Measurements from ENCODE around the gene PLEK2. TPM values are rescaled to one million over a fixed set of nuclear protein-coding genes. Genes with fewer than 3 reads are reported as not detected.

Gene PLEK2
- total RNA-seq, 2 donors from 2014 or later = 8.1 to 21.1 TPM

DNA sequence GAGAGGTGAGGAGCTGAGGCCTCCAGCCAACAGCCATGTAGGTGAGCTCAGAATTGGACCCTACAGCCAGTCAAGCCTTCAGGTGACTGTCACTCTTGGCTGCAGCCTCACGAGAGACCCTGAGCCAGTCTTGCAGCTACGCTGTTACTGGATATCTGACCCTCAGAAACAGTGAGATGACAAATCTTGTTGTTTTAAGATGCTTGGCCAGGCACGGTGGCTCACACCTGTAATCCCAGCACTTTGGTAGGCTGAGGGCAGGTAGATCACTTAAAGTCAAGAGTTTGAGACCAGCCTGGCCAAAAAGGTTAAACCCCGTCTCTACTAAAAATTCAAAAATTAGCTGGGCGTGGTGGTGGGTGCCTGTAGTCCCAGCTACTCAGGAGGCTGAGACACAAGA is 6.2 kb downstream of the PLEK2 start:
- no peaks in the 10 kb centered on the region for H3K36me3 ChIP-seq
- H3K27me3 ChIP-seq (replicated peaks; ENCODE audit: insufficient read depth) = no peaks in the 10 kb centered on the region
- H3K9me3 ChIP-seq = no peaks in the 10 kb centered on the region
- H3K4me3 ChIP-seq = no peak overlapping the region
- TF ChIP-seq, protein P1, sequence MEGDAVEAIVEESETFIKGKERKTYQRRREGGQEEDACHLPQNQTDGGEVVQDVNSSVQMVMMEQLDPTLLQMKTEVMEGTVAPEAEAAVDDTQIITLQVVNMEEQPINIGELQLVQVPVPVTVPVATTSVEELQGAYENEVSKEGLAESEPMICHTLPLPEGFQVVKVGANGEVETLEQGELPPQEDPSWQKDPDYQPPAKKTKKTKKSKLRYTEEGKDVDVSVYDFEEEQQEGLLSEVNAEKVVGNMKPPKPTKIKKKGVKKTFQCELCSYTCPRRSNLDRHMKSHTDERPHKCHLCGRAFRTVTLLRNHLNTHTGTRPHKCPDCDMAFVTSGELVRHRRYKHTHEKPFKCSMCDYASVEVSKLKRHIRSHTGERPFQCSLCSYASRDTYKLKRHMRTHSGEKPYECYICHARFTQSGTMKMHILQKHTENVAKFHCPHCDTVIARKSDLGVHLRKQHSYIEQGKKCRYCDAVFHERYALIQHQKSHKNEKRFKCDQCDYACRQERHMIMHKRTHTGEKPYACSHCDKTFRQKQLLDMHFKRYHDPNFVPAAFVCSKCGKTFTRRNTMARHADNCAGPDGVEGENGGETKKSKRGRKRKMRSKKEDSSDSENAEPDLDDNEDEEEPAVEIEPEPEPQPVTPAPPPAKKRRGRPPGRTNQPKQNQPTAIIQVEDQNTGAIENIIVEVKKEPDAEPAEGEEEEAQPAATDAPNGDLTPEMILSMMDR (IDR thresholded peaks at IDR 0.05) = no peak
- TF ChIP-seq POLR2A (IDR thresholded peaks at IDR 0.05) (no peak), POLR2AphosphoS5 (IDR thresholded peaks at IDR 0.05) (no peak)
- 94% methylated on average over 5 of the region's 5 CpGs for WGBS
- intact Hi-C loops (cut with DNase I) = no loop called here
- H3K27ac ChIP-seq = no peak overlapping the region
- no peaks in the 10 kb centered on the region for H3K4me1 ChIP-seq (replicated peaks)
- no peak for DNase-seq (ENCODE audit: low spot score)

DNA sequence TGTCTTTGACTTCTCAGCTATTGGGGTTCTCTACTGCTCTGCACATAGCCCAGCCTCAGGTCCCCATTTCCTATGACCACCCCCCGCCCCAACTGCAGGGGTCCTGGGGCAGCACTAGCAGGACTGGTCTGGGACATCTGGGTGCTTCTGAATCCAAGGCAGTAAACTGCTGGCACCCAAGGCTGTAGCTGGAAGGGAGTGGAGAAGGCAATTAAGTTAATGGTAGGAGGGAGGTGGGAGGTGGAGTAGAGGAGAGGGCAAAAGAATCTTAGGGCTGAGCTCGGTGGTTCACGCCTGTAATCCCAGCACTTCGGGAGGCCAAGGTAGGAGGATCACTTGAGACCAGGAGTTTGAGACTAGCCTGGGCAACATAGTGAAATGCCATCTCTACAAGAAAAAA is 11.5 kb downstream of the PLEK2 start:
- no peak overlapping the region for H3K27ac ChIP-seq
- TF ChIP-seq, protein P1 (IDR thresholded peaks at IDR 0.05) = no peak
- TF ChIP-seq POLR2A (IDR thresholded peaks at IDR 0.05) (no peak), POLR2AphosphoS5 (IDR thresholded peaks at IDR 0.05) (no peak)
- no peaks in the 10 kb centered on the region for H3K27me3 ChIP-seq (replicated peaks; ENCODE audit: insufficient read depth)
- H3K4me1 ChIP-seq (replicated peaks) = no peaks in the 10 kb centered on the region
- no peaks in the 10 kb centered on the region for H3K9me3 ChIP-seq
- no peaks in the 10 kb centered on the region for H3K36me3 ChIP-seq
- WGBS = 87% methylated on average over 4 of the region's 4 CpGs
- intact Hi-C loops (cut with DNase I) = no loop called here
- no peak for DNase-seq (ENCODE audit: low spot score)
- no peak overlapping the region for H3K4me3 ChIP-seq

- TF ChIP-seq POLR2AphosphoS5 (IDR thresholded peaks at IDR 0.05) (no peak), POLR2A (IDR thresholded peaks at IDR 0.05) (no peak)
- TF ChIP-seq, protein P1 (IDR thresholded peaks at IDR 0.05) = no peak
Observed at GRCh38 chr14:67397536-67397935, 14.4 kb downstream of the PLEK2 start.

GRCh38 chr14:67396381-67396970 is 15.5 kb downstream of the PLEK2 start:
- Histone ChIP-seq H3K4me3 (no peak overlapping the region), H3K36me3 (no peaks in the 10 kb centered on the region), H3K27me3 (replicated peaks; ENCODE audit: insufficient read depth) (no peaks in the 10 kb centered on the region), H3K27ac (no peak overlapping the region), H3K9me3 (no peaks in the 10 kb centered on the region), H3K4me1 (replicated peaks) (peaks cover 7% of the 10 kb centered on the region)
- TF ChIP-seq, protein P1 (IDR thresholded peaks at IDR 0.05) = no peak
- TF ChIP-seq POLR2AphosphoS5 (IDR thresholded peaks at IDR 0.05) = no peak
- TF ChIP-seq POLR2A (IDR thresholded peaks at IDR 0.05) = no peak
- intact Hi-C loops (cut with DNase I) = no loop called here
- 68% methylated on average over 2 of the region's 2 CpGs for WGBS
- DNase-seq (ENCODE audit: low spot score) = no peak

More at GRCh38 chr14:67397536-67397935, 14.4 kb downstream of the PLEK2 start:
- Histone ChIP-seq H3K4me1 (replicated peaks) (peaks cover 7% of the 10 kb centered on the region), H3K27ac (no peak overlapping the region), H3K9me3 (no peaks in the 10 kb centered on the region), H3K4me3 (no peak overlapping the region), H3K36me3 (no peaks in the 10 kb centered on the region), H3K27me3 (replicated peaks; ENCODE audit: insufficient read depth) (no peaks in the 10 kb centered on the region)
- intact Hi-C loops (cut with DNase I) = no loop called here
- no peak for DNase-seq (ENCODE audit: low spot score)
- WGBS = 91% methylated on average over 9 of the region's 9 CpGs

- no peak overlapping the region for H3K27ac ChIP-seq
- H3K4me3 ChIP-seq = no peak overlapping the region
- H3K36me3 ChIP-seq = no peaks in the 10 kb centered on the region
- intact Hi-C loops (cut with DNase I) = no loop called here
- DNase-seq (ENCODE audit: low spot score) = no peak
- no peaks in the 10 kb centered on the region for H3K27me3 ChIP-seq (replicated peaks; ENCODE audit: insufficient read depth)
- peaks cover 7% of the 10 kb centered on the region for H3K4me1 ChIP-seq (replicated peaks)
- WGBS = 92% methylated on average over 5 of the region's 5 CpGs
- TF ChIP-seq, protein P1 (IDR thresholded peaks at IDR 0.05) = no peak
- no peak for TF ChIP-seq POLR2A (IDR thresholded peaks at IDR 0.05)
- TF ChIP-seq POLR2AphosphoS5 (IDR thresholded peaks at IDR 0.05) = no peak
- H3K9me3 ChIP-seq = no peaks in the 10 kb centered on the region
Observed at GRCh38 chr14:67395876-67396189, 16.1 kb downstream of the PLEK2 start.

Data from prostate gland (tissue), 2 donors.